ENCODE results near the gene RXRA. TPM values are rescaled to one million over a fixed set of nuclear protein-coding genes. Genes with fewer than 3 reads are reported as not detected.

The RXRA gene
- total RNA-seq, 1 donor from 2014 or later: 89.0 TPM

DNA sequence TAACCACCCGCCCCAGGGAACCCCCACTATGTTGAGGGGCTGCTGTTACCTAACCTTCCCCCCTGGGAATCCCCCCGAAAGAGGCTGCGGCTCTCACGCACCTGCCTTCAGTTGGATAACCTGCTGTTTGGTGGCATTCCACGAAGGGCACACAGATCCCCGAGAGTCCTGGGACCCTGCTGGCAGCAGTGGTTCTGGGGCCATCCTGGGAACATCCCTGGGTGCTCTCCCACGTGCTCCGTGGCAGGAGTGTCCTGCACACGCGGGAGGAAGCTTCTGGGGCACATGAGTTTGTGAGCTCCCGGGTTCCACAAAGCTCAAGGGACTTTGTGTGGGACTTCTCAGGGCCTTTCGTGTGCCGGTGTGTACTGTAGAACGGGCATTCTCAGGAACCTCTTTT, 102.3 kb downstream of the RXRA start:
- no peak for DNase-seq
- intact Hi-C loops (cut with DNase I): no loop called here
- no peak for ATAC-seq (ENCODE audit: poor library complexity)

DNA sequence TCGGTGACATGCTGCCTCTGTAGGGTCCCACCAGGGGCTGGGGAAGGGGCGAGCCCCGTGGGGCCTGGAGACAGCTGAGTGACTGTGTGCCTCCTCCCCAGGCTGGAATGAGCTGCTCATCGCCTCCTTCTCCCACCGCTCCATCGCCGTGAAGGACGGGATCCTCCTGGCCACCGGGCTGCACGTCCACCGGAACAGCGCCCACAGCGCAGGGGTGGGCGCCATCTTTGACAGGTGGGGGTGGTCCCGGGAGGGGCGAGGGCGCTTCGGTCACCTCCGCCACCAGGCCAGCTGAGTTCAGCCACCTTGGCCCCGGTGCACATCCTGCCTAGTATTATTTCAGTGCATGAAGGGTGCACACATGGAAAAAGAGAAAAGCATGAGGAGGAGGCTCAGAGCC, 102.8 kb downstream of the RXRA start:
- intact Hi-C loops (cut with DNase I): no loop called here
- DNase-seq (no peak), ATAC-seq (ENCODE audit: poor library complexity) (no peak)

DNA sequence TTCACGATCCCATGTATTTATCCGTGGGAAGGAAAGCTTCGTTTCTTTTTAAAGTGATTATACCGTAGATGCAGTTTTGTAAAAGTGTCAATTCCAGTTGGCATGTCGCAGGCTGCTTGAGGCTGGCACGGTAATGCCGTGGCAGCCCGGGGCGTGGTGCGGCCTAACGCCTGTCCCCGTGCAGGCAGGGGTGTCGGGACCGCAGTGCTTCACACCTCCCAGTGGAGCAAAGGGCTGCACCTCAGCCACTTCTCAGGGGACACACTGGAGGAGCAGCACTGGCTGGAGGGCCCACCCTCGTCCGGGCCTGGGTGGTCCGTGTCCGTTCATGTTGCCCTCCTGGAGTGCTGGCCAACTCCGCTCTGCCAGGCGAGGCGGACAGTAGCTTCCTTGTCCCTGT, 103.2 kb downstream of the RXRA start:
- ATAC-seq (ENCODE audit: poor library complexity) (no peak), DNase-seq (no peak)
- intact Hi-C loops (cut with DNase I): no loop called here

DNA sequence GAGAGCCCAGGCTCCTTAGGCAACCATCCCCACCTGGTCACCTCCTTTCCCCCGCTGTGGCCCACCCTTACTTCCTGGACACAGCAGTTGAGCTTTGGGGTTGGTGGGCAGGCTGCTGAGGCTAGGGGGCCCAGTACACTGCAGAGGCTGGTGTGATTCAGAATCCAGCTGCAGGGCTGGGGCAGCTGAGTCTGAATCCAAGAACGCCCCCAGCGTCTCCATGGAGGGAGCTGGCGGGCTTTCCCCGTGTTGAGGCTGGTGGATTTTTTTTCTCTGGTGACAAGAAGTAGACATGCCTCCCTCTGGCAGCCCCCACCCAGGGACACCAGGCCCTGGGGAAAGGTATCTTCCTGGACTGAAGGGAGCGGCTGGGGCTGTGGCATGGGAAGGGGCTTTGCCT, 104.8 kb downstream of the RXRA start:
- DNase-seq: no peak
- no peak for ATAC-seq (ENCODE audit: poor library complexity)
- intact Hi-C loops (cut with DNase I): loop anchor here (10.0 kb wide), 1 partner anchor 56 kb away; no protein-coding TSS in a partner anchor

DNA sequence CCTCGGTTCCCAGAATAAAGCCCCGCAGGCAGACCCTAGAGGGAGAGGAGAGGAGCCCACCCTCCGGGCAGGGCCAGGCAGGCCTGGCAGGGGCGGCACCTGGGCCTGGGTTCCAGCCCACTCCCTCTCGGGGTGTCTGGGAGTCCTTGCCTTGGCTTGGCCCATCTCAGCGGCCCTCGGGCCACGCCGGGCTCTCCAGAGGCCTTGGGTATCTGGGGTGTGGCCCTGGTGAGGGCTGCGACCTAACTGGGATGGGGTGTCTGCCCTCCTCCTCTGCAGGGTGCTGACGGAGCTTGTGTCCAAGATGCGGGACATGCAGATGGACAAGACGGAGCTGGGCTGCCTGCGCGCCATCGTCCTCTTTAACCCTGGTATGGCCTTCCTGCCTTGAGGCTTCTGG, 105.4 kb downstream of the RXRA start:
- intact Hi-C loops (cut with DNase I): loop anchor here (10.0 kb wide), 1 partner anchor 57 kb away; no protein-coding TSS in a partner anchor
- DNase-seq: no peak
- no peak for ATAC-seq (ENCODE audit: poor library complexity)

DNA sequence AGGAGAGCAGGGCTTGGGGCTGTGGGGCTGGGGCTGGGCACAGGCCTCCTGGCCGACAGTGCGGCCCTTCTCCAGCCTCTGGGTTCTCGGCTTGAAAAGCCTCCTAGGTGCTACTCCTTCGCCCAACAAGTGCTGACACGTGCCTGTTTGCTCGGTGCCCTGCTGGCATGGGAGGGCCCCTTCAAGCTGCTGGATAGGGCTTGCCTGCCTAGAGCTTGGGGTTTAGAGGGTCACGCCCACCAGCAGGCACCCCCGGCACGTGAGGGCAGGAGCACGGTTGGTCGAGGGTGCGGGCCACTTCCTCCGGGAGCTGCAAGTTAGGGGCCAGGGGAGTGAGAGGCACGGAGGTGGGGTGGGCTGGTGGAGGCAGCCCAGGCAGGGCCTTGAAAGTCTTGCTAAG, 106.2 kb downstream of the RXRA start:
- DNase-seq: no peak
- ATAC-seq (ENCODE audit: poor library complexity): no peak
- intact Hi-C loops (cut with DNase I): loop anchor here (10.0 kb wide), 1 partner anchor 58 kb away; no protein-coding TSS in a partner anchor

DNA sequence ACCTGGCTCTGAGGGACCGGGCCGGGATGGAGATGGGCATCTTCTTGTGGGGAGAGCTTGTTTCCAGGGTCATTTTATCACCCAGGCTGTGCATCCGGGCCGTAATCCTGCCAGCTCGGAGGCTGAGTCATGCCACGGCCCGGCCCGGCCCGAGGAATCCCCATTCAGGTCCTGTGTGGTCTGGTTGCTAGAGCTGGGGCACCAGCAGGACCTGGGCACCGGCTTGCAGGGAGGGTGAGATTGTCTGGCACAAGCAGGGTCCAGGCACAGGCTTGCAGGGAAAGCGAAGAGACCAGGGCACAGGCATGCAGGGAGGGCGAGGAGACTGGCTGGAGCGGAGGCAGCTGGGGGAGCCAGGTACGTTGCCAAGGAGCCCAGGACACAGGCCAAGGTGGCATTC, 106.8 kb downstream of the RXRA start:
- no peak for ATAC-seq (ENCODE audit: poor library complexity)
- intact Hi-C loops (cut with DNase I): loop anchor here (10.0 kb wide), 1 partner anchor 58 kb away; no protein-coding TSS in a partner anchor

DNA sequence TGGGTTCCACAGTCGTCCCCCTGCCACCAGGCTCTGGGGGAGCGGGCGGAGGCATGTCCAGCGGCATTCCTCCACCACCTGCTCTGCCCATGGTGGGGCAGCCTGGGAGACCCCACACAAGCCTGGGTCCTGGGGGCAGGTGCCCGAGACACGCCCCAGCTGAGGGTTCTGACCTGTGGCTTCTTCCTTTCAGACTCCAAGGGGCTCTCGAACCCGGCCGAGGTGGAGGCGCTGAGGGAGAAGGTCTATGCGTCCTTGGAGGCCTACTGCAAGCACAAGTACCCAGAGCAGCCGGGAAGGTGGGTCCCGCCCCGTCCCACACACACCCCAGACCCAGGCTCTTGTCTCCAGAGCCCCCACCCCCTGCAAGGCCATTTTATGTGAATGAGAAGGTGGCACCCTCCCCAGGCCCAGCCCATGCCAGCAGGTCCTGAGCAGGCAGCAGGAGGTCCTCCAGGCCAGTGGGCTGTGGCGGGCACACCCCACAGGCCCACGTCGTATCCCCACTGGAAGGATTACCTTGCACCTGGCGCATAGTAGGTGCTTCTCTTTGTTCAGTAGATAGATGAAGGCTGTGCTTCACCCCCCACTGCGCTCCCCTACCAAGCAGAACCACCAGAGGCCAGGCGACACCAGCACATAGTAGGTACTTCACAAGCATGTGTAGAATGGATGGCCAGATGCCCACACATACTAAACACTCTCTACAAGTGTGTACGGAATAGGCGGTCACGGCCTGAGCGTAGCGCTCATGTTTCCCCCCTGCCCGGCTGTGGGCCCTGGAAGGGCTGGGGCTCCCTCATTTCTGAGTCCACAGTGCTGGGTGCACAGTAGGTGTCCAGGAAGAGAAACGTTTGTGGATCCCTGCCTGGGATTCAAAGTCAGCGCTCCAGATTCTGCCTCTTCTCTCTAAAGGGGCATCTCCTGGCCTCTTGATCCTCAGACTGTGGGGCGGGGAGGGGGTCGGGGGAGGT, 107.9 kb downstream of the RXRA start:
- intact Hi-C loops (cut with DNase I): loop anchor here (10.0 kb wide), 1 partner anchor 59 kb away; no protein-coding TSS in a partner anchor
- DNase-seq: no peak

More for the DNA sequence above, 106.8 kb downstream of the RXRA start:
- DNase-seq: no peak

DNA sequence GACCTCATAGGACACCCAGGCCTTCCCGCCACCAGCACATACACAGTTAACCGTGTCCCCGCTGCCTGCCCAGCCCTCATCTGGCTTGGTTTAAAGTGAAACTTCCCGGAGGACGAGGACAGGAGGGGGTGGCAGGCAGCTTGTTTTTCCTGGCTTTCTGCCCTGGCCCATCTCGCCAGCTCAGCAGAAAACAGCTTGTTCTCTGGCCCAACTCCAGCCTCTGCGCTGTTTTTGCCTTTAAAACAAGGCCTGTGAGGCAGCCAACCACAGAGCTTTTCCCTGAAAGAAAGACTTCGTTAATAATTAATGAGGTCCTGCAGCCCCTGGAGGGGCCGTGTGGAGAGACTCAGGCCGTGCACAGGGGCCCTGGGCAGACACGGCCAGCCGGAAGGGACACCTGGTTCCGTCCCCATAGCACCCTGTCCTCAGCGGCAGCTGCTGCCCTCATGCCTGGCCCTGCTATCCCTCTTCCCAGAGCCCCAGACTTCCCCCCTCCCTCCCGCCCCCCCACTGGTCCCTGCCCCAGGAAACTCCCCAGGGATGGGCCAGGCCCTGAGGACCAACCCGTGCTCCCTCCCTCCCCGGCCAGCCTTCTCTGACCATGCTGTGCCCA, 108.7 kb downstream of the RXRA start:
- DNase-seq (peak; percentile 97), ATAC-seq (ENCODE audit: poor library complexity) (peak; percentile 87)
- intact Hi-C loops (cut with DNase I): loop anchor here (5.0 to 10.0 kb wide), 2 partner anchors 60 to 103 kb away; no protein-coding TSS in a partner anchor

More for the DNA sequence above, 107.9 kb downstream of the RXRA start:
- ATAC-seq (ENCODE audit: poor library complexity): peak; percentile 4

DNA sequence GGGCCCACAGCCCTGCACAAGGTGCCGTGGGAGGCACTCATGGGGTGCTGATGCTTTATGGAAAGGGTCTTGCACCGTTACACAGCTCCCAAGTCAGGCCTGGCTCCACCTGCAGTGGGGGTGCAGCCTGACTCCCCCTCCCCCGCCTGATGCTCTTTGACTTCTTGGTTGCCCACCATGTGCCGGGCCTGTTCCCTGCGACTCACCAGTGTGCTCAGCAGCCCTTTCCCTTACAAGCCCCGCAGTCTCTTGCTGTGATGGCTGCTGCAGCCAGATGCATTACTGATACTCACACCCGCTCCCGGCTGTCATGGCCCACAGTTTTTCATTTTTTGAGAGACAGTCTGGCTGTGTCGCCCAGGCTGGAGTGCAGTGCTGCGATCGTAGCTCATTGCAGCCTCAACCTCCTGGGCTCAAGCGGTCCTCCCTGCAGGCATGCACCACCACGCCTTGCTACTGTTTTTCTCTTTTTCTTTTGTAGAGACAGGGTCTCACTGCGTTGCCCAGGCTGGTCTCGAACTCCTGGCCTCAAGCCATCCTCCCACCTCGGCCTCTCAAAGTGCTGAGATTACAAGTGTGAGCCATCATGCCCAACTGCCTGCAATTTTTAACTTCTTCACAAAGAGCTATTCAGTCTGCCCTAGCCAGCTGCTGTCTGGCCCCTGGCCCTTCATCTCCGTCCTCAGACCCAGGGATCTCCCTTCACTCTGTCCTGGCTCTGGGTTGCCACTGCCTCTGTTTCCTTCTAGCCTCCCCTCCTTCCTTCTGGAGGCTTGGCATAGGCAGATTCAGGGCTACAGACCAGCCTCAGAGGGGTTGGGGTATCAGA, 109.5 kb downstream of the RXRA start:
- DNase-seq (no peak), ATAC-seq (ENCODE audit: poor library complexity) (no peak)
- intact Hi-C loops (cut with DNase I): loop anchor here (5.0 to 10.0 kb wide), 2 partner anchors 61 to 103 kb away; no protein-coding TSS in a partner anchor

DNA sequence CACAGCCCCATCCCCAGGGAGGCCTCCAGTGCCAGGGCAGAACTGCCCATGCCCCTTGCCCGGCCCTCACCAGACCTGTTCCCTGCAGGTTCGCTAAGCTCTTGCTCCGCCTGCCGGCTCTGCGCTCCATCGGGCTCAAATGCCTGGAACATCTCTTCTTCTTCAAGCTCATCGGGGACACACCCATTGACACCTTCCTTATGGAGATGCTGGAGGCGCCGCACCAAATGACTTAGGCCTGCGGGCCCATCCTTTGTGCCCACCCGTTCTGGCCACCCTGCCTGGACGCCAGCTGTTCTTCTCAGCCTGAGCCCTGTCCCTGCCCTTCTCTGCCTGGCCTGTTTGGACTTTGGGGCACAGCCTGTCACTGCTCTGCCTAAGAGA, 110.1 kb downstream of the RXRA start:
- ATAC-seq (ENCODE audit: poor library complexity): no peak
- intact Hi-C loops (cut with DNase I): loop anchor here (5.0 to 10.0 kb wide), 2 partner anchors 62 to 104 kb away; no protein-coding TSS in a partner anchor
- no peak for DNase-seq

DNA sequence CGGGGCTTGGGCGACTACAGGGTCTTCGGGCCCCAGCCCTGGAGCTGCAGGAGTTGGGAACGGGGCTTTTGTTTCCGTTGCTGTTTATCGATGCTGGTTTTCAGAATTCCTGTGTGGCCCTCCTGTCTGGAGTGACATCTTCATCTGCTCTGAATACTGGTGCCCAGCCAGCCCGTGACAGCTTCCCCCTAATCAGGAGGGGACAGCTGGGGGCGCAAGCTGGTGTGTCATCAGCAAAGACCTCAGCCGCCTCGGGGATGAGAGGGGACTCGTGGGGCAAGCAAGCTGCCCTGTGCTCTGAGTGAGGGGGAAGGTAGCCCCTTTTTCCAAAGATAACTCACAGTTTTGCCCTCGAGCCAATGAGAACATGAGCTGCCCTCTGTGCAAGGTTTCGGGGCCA, 110.7 kb downstream of the RXRA start:
- intact Hi-C loops (cut with DNase I): loop anchor here (5.0 to 10.0 kb wide), 2 partner anchors 62 to 105 kb away; no protein-coding TSS in a partner anchor
- no peak for ATAC-seq (ENCODE audit: poor library complexity)

DNA sequence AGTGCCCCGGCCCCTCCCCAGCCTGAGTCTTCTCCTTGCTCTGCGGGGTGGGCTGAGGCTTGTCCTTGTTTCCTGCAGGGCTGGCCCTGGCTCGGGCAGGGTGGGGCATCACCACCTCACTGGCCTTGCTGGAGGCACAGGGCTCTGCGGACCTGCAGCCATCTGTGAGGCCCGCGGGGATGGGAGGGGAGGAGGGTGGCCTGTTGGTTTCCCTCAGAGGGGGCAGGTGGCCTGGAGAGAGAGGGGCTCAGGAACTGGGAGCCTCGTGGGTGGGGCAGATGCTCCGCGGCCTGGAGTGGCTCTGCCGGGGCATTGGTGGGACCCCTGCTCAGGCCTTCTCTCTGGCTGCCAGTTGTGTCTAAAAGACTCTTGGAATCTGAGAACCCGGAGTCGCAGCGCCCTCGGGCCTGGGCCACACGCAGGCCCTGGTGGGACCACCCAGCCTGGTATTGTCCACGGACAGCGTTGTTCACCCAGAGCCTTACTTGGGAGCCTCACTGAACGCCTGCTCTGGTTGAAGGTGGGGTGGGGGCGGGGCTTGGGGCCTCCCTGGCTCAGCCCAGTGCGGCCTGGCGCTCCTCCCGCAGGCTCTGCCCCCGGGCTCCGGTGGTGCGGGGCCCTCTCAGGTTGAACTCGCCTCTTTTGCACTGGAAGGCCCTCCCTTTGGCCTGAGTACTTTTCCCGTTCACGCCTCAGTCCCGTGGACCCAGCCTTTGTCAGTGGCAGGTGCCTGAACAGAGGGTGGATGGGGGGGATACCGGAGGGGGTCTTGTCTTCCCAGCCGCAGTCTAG, 111.3 kb downstream of the RXRA start:
- ATAC-seq (ENCODE audit: poor library complexity) (no peak), DNase-seq (no peak)
- intact Hi-C loops (cut with DNase I): loop anchor here (5.0 to 10.0 kb wide), 2 partner anchors 63 to 105 kb away; no protein-coding TSS in a partner anchor

More for the DNA sequence above, 110.7 kb downstream of the RXRA start:
- DNase-seq: no peak

DNA sequence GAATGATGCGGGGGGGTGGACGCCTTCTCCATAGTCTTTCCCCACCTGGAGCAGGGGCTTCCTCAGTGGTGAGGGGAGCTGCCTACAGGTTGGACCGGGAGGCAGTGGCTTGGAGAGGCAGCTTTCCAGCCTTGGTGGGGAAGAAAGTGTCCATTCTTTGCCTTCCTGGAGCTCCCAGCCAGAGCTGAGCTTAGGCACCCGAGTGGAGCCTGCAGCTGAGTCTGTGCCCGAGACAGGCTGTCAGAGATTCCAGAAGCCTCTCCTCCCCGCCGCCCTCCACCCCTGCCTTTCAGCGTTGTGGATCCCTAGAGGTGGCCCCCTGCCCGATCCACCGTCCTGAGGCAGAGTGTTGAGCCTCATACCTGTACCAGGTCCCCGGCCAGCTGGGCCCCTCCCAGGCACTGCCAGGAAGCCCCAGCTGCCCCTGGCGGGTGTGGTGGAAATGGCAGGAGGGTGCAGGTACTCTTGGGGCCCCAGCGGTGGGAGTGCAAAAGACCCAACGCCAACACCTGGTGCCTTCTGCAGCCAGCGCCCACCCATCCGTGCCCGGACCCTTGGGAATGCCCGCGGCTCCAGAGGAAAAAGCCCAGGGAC, 112.0 kb downstream of the RXRA start:
- DNase-seq: no peak
- intact Hi-C loops (cut with DNase I): loop anchor here (5.0 to 10.0 kb wide), 2 partner anchors 63 to 106 kb away; no protein-coding TSS in a partner anchor
- ATAC-seq (ENCODE audit: poor library complexity): no peak

DNA sequence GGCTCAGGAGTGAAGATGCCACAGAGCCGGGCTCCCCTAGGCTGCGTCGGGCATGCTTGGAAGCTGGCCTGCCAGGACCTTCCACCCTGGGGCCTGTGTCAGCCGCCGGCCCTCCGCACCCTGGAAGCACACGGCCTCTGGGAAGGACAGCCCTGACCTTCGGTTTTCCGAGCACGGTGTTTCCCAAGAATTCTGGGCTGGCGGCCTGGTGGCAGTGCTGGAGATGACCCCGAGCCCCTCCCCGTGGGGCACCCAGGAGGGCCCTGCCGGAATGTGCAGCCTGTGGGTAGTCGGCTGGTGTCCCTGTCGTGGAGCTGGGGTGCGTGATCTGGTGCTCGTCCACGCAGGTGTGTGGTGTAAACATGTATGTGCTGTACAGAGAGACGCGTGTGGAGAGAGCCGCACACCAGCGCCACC, 113.1 kb downstream of the RXRA start:
- ATAC-seq (ENCODE audit: poor library complexity) (no peak), DNase-seq (no peak)
- intact Hi-C loops (cut with DNase I): loop anchor here (5.0 to 10.0 kb wide), 2 partner anchors 65 to 107 kb away; no protein-coding TSS in a partner anchor

DNA sequence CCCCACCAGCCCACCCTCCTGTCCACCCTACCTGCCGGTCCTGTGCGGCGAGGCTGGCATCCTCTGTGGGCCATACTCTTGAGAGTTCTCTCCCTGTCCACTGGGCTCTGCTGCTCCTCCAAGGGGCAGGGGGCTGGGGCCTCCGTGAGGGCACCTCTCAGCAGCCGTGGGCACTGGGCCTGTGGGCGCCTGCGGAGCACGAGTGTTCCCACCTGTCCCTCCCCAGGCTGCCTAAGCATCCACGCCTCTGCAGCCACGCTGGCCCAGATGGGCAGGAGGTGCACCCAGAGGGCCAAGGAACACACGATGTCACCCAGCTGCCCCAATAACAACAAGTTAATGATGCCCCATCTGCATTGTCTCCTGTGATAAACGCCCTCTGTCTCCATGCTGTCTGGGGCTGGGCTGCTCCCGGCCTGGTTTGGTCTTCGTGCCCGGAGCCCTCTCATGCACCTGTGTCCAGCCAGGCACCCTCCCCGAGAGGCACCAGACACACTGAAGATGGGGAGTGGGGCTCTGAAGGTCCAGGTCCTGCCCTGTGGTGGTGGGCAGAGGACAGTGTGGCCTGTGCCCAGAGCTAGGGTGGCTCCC, 114.5 kb downstream of the RXRA start:
- DNase-seq: no peak
- no peak for ATAC-seq (ENCODE audit: poor library complexity)
- intact Hi-C loops (cut with DNase I): no loop called here
